ENCODE data around the gene RPL28.

RPL28 gene

DNA sequence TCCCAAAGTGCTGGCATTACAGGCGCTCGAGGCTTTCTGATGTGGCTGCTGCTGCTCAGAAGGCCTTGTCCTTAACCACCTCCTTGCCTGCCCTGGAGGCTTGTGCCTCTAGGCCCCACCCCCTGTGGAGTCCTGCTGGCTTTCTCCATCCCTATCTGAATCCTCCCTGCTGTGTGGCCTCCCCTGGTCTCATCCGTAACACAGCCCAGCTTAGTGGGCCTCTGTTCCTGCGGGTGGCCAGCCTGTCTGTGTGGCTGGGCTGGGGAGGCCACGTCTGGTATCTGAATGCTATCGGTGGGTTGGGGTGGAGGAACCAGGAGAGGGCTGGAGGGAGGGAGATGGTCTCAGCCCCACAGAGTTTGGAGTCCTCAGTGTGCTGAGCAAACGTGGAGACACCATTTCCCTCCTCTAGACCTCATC is 4.7 kb downstream of the RPL28 start:
- DNase-seq = no peak
- TF ChIP-seq CTCF (IDR thresholded peaks at IDR 0.05; ENCODE audit: low read depth, low read length) = no peak
- H3K4me1 ChIP-seq = peaks cover 4% of the 10 kb centered on the region
- peaks cover 57% of the 10 kb centered on the region for H3K36me3 ChIP-seq
- H3K27me3 ChIP-seq = no peaks in the 10 kb centered on the region
- H3K4me3 ChIP-seq (ENCODE audit: low read depth, low read length) = no peak overlapping the region
- H3K9me3 ChIP-seq = no peaks in the 10 kb centered on the region

GRCh38 chr19:55391191-55391670 is 5.5 kb downstream of the RPL28 start:
- H3K4me3 ChIP-seq (ENCODE audit: low read depth, low read length) = no peak overlapping the region
- DNase-seq = no peak
- no peak for TF ChIP-seq CTCF (IDR thresholded peaks at IDR 0.05; ENCODE audit: low read depth, low read length)
- peaks cover 4% of the 10 kb centered on the region for H3K4me1 ChIP-seq
- no peaks in the 10 kb centered on the region for H3K9me3 ChIP-seq
- no peaks in the 10 kb centered on the region for H3K27me3 ChIP-seq
- peaks cover 54% of the 10 kb centered on the region for H3K36me3 ChIP-seq

DNA sequence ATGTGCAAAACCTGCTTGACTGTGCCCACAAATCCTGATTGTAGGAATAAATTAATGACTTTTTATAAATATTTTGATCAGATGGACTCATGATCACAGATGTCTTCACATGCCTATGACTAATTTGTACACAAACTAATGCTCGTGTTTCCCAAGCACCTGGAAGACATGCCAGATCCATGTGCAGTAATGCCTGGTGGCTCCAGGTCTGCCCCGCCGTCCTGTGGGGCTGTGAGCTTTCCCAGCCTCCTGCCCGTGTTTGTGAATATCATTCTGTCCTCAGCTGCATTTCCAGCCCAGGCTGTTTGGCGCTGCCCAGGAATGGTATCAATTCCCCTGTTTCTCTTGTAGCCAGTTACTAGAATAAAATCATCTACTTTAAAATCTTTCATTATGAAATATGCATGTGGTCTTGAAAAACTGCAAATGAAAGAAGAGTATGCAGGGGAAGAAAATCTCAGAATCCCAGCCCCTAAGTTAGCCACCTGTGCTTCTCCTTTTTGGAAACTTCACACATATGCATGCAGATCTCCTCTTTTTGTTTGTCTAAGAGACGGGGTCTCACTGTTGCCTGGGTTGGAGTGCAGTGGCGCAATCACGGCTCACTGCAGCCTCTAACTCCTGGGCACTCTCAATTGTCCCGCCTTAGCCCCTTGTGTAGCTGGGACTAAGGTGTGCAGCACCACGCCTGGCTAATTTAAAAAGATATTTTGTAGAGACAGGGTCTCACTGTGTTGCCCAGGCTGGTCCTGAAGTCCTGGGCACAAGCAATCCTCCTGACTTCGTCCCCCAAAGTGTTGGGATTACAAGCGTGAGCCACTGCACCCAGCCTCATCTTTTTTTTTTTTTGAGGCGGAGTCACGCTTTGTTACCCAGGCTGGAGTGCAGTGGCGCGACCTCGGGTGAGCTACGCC is 6.2 kb downstream of the RPL28 start:
- DNase-seq = no peak
- no peaks in the 10 kb centered on the region for H3K9me3 ChIP-seq
- no peaks in the 10 kb centered on the region for H3K27me3 ChIP-seq
- no peak overlapping the region for H3K4me3 ChIP-seq (ENCODE audit: low read depth, low read length)
- peaks cover 47% of the 10 kb centered on the region for H3K36me3 ChIP-seq
- H3K4me1 ChIP-seq = peaks cover 4% of the 10 kb centered on the region
- TF ChIP-seq CTCF (IDR thresholded peaks at IDR 0.05; ENCODE audit: low read depth, low read length) = no peak

- peaks cover 36% of the 10 kb centered on the region for H3K36me3 ChIP-seq
- H3K4me1 ChIP-seq = peaks cover 4% of the 10 kb centered on the region
- no peak overlapping the region for H3K4me3 ChIP-seq (ENCODE audit: low read depth, low read length)
- no peaks in the 10 kb centered on the region for H3K9me3 ChIP-seq
- H3K27me3 ChIP-seq = no peaks in the 10 kb centered on the region
- no peak for DNase-seq
- TF ChIP-seq CTCF (IDR thresholded peaks at IDR 0.05; ENCODE audit: low read depth, low read length) = no peak
These were observed 7.4 kb downstream of the RPL28 start for GRCh38 chr19:55392820-55393761.

DNA sequence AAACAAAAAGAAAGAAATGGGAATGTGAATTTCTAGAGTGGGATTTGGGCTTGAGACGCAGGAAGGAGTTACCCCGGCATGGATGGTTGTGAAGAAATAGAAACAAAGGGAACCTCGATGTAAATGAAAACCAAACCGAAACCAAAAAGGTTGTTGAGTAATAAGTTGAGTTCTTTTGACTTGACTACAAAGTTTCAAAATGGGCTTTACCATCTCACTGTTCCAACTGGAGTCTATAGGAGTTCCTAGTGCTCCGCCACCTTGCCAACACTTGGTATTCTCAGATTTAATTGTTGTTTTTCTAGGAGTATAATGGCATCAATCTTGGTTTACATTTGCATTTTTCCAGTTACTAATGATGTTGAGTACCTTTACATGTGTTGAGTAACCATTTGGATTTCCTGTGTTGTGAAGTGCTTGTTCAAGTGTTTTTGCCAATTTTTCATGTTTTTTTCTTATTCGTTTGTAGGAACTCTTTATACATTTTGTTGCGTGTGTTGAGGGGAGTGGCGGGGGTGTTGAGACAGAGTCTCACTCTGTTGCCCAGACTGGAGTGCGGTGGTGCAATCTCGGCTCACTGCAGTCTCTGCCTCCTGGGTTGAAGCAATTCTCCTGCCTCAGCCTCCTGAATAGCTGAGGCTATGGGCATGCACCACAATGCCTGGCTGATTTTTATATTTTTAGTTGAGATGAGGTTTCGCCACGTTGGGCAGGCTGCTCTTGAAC is 12.6 kb downstream of the RPL28 start:
- no peak for DNase-seq
- TF ChIP-seq CTCF (IDR thresholded peaks at IDR 0.05; ENCODE audit: low read depth, low read length) = no peak
- Histone ChIP-seq H3K27me3 (no peaks in the 10 kb centered on the region), H3K36me3 (peaks cover 30% of the 10 kb centered on the region), H3K4me3 (ENCODE audit: low read depth, low read length) (no peak overlapping the region), H3K9me3 (no peaks in the 10 kb centered on the region), H3K4me1 (no peaks in the 10 kb centered on the region)

Data from BE2C (cell line).